ENCODE data around the gene CLDN24.

DNA sequence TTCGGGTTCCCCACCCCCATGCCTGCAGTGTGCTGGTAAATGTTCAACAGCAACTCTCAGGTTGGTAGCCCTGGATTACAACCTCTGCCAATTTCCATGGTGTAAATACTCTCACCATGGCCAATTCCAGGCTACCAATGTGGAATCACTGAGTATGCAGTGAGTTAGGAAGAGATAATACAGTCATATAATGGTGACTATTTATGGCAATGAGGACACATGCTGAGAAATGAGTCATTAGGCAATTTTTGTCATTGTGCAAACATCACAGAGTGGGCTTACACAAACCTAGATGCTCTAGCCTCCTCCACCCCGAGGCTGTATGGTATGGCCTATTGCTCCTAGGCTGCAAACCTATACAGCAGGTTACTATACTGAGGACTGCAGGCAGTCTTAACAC is 4.6 kb upstream of the CLDN24 start:
- TF ChIP-seq POLR2AphosphoS5 (IDR thresholded peaks at IDR 0.05; ENCODE audit: low read depth, low read length) (no peak), TAF1 (IDR thresholded peaks at IDR 0.05; ENCODE audit: borderline replicate concordance, insufficient read depth, low read length) (no peak)
